ENCODE data around the gene AIMP1.

Gene AIMP1

GRCh38 chr4:106323119-106323518, 6.8 kb downstream of the AIMP1 start:
- DNase-seq (ENCODE audit: insufficient read length, low spot score) (no peak), FAIRE-seq (no peak)
- no peak for TF ChIP-seq POLR2A (IDR thresholded peaks at IDR 0.05; ENCODE audit: low read depth, low read length)

GRCh38 chr4:106325800-106326199, 9.4 kb downstream of the AIMP1 start:
- TF ChIP-seq POLR2A (IDR thresholded peaks at IDR 0.05; ENCODE audit: low read depth, low read length) = no peak
- FAIRE-seq (no peak), DNase-seq (ENCODE audit: insufficient read length, low spot score) (no peak)

GRCh38 chr4:106329041-106329618, 12.8 kb downstream of the AIMP1 start:
- no peak for FAIRE-seq
- no peak for TF ChIP-seq POLR2A (IDR thresholded peaks at IDR 0.05; ENCODE audit: low read depth, low read length)
- no peak for DNase-seq (ENCODE audit: insufficient read length, low spot score)

- FAIRE-seq (no peak), DNase-seq (ENCODE audit: insufficient read length, low spot score) (no peak)
- TF ChIP-seq POLR2A (IDR thresholded peaks at IDR 0.05; ENCODE audit: low read depth, low read length) = no peak
Observed at GRCh38 chr4:106333186-106333585, 16.8 kb downstream of the AIMP1 start.

GRCh38 chr4:106334741-106335470, 18.6 kb downstream of the AIMP1 start:
- DNase-seq (ENCODE audit: insufficient read length, low spot score) (no peak), FAIRE-seq (no peak)
- no peak for TF ChIP-seq POLR2A (IDR thresholded peaks at IDR 0.05; ENCODE audit: low read depth, low read length)

GRCh38 chr4:106336618-106337017, 20.3 kb downstream of the AIMP1 start:
- DNase-seq (ENCODE audit: insufficient read length, low spot score) (no peak), FAIRE-seq (no peak)
- TF ChIP-seq POLR2A (IDR thresholded peaks at IDR 0.05; ENCODE audit: low read depth, low read length) = no peak

- TF ChIP-seq POLR2A (IDR thresholded peaks at IDR 0.05; ENCODE audit: low read depth, low read length) = no peak
- no peak for FAIRE-seq
- no peak for DNase-seq (ENCODE audit: insufficient read length, low spot score)
Observed at GRCh38 chr4:106337916-106338315, 21.6 kb downstream of the AIMP1 start.

- TF ChIP-seq POLR2A (IDR thresholded peaks at IDR 0.05; ENCODE audit: low read depth, low read length) = no peak
- FAIRE-seq (no peak), DNase-seq (ENCODE audit: insufficient read length, low spot score) (no peak)
Observed at GRCh38 chr4:106338671-106339070, 22.3 kb downstream of the AIMP1 start.

- no peak for TF ChIP-seq POLR2A (IDR thresholded peaks at IDR 0.05; ENCODE audit: low read depth, low read length)
- no peak for DNase-seq (ENCODE audit: insufficient read length, low spot score)
- no peak for FAIRE-seq
Observed at GRCh38 chr4:106339431-106339830, 23.1 kb downstream of the AIMP1 start.

GRCh38 chr4:106340774-106341173, 24.4 kb downstream of the AIMP1 start:
- no peak for FAIRE-seq
- DNase-seq (ENCODE audit: insufficient read length, low spot score) = no peak
- TF ChIP-seq POLR2A (IDR thresholded peaks at IDR 0.05; ENCODE audit: low read depth, low read length) = no peak

GRCh38 chr4:106343865-106344646, 27.7 kb downstream of the AIMP1 start:
- TF ChIP-seq POLR2A (IDR thresholded peaks at IDR 0.05; ENCODE audit: low read depth, low read length) = no peak
- DNase-seq (ENCODE audit: insufficient read length, low spot score) = no peak
- no peak for FAIRE-seq

GRCh38 chr4:106344647-106344970, 28.3 kb downstream of the AIMP1 start:
- TF ChIP-seq POLR2A (IDR thresholded peaks at IDR 0.05; ENCODE audit: low read depth, low read length) = no peak
- FAIRE-seq (no peak), DNase-seq (ENCODE audit: insufficient read length, low spot score) (no peak)

GRCh38 chr4:106347167-106347566, 30.8 kb downstream of the AIMP1 start:
- TF ChIP-seq POLR2A (IDR thresholded peaks at IDR 0.05; ENCODE audit: low read depth, low read length) = no peak
- no peak for DNase-seq (ENCODE audit: insufficient read length, low spot score)
- no peak for FAIRE-seq

GRCh38 chr4:106351016-106351415, 34.7 kb downstream of the AIMP1 start:
- FAIRE-seq = no peak
- no peak for TF ChIP-seq POLR2A (IDR thresholded peaks at IDR 0.05; ENCODE audit: low read depth, low read length)
- no peak for DNase-seq (ENCODE audit: insufficient read length, low spot score)

- FAIRE-seq = no peak
- no peak for TF ChIP-seq POLR2A (IDR thresholded peaks at IDR 0.05; ENCODE audit: low read depth, low read length)
- no peak for DNase-seq (ENCODE audit: insufficient read length, low spot score)
Observed at GRCh38 chr4:106353786-106354185, 37.4 kb downstream of the AIMP1 start.

Measured in H54 (cell line).